Embryonic facial prominence (tissue), 1 donor: ENCODE data around the gene CAPN5.
"Not testable (repeated sequence)": the region's sequence is repeated elsewhere in the genome, so short reads cannot be mapped to it uniquely, and the experiment has no call there.

ENCODE experiments used
- DNase-seq: peaks from one replicate; pipeline ENCODE4 v3.0.0-alpha.2; 2016; ENCODE audit errors: extremely low spot score

CAPN5 gene

DNA sequence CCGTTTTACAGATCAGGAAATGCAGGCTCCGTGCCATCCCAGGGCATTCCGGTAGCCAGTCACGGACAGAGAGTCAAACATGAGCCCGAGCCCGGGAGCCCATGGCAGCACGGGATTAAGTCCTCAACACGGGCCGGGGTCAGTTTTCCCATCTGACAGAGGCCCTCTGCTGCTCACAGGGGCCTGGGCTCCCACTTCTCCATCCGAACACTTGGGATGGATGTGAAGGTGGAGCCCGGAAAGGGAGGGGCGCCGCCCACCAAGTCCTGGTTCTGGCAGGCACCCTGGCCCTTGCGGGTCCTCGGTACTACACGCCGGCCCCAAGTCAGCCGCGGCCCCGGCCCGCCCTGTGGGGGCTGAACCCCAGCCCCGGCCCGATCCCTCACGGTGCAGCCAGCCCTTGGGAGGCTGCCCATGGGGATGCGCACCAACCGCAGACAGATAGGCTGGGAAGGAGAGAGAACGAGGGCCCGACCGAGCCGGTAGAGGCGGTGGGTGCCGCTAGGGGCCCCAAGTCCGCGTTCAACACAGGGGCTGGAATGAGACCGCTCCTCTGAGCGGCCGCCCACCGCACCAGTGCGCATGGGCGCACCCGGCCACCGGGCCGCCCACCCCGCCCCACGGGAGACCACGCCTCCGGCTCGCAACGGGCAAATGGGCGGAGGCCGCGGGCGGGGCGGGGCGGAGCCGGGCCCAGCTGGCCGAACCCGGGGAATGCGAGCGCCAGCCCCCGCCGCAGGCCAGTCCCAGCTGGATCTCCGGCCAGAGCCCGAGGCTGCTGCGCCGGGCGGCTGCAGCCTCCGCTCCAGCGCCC lies at the start of gene CAPN5:
TSS of gene CAPN5 (plus strand) at position 743 of the 814 bp plus-strand sequence. CDS start 17,916 bp downstream, outside the sequence.
- peak; percentile 76 for DNase-seq

GRCh38 chr11:77018396-77018924 lies 48.3 kb upstream of the CAPN5 start:
- DNase-seq = not testable (repeated sequence)

DNA sequence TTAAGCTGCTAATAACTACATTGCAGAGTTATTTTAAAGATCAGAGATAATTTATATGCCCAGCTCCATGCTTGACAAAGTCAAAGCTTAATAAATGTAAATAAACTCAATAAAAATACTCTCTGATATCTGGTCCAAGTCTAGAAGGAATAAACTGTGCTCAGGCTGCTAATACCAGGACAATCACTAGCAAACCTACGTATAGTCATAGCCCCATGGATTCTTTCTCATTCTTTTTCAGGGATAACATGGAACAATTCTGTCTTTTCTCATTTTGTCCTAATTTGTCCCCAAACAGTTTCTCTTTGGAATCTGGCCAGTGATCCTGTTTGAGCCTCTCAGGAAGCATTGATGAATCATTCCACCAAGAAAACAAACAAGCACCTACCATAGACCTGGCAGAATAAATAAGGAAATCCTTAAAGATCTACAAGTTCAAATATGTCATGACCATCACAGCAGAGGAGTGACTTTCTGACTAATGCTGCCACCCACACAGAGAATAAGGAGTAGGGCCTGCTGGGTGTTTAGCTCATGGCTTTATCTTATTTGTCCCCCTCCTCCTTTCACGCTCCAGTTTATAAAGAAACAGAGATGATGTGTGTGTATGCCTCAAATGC lies 46.7 kb upstream of the CAPN5 start:
- no peak for DNase-seq

GRCh38 chr11:77020734-77021133 lies 46.0 kb upstream of the CAPN5 start:
- DNase-seq = no peak

- DNase-seq = no peak
Measured at GRCh38 chr11:77024745-77025144, 42.0 kb upstream of the CAPN5 start.

DNA sequence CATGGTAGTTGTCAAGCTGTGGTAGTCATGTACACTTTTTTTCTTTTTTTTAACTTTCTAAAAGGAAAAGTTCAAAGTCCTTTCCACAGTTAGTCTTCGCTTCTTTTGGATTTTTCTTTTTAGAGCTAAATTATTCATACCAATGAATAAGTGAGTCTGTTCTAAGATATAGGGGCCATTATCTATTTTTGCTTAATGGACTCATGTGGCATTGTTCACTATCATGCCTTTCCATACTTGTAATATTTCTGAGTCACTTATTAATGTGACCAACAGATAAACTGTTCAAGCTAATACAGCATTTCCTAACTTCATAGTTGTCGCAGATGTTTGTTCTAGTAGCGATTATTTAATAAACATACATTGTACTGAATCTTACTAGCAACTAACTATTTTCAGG lies 40.5 kb upstream of the CAPN5 start:
- DNase-seq = no peak

GRCh38 chr11:77026743-77027142 lies 40.0 kb upstream of the CAPN5 start:
- DNase-seq = no peak

- no peak for DNase-seq
Measured at GRCh38 chr11:77027275-77027674, 39.5 kb upstream of the CAPN5 start.

GRCh38 chr11:77029829-77030228 lies 36.9 kb upstream of the CAPN5 start:
- DNase-seq = no peak

GRCh38 chr11:77030834-77031414 lies 35.8 kb upstream of the CAPN5 start:
- no peak for DNase-seq

GRCh38 chr11:77031599-77031998 lies 35.2 kb upstream of the CAPN5 start:
- no peak for DNase-seq

- DNase-seq = no peak
Measured at GRCh38 chr11:77035039-77035438, 31.7 kb upstream of the CAPN5 start.

- DNase-seq = no peak
Measured at GRCh38 chr11:77035580-77035979, 31.2 kb upstream of the CAPN5 start.

GRCh38 chr11:77036398-77036797 lies 30.4 kb upstream of the CAPN5 start:
- no peak for DNase-seq

DNA sequence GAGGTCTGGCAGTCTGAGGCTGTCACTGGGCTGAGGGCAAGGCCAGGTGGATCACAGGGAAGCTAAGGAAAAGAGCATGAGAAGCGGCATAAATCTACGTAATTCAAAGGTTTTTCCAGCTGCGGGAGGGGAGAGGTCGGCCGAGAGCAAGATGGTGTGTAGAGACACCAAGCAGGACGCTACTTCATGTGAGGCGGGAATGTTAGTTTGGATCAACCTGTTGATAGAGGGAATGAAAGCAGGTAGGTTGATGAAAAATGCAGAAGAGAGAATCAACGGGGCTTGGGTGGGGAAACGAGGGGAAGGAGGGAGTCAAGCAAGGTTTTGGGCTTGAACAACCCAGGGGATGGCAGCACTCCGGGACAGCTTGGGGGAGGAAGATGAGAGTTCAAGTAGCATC lies 29.7 kb upstream of the CAPN5 start:
- DNase-seq = no peak

DNA sequence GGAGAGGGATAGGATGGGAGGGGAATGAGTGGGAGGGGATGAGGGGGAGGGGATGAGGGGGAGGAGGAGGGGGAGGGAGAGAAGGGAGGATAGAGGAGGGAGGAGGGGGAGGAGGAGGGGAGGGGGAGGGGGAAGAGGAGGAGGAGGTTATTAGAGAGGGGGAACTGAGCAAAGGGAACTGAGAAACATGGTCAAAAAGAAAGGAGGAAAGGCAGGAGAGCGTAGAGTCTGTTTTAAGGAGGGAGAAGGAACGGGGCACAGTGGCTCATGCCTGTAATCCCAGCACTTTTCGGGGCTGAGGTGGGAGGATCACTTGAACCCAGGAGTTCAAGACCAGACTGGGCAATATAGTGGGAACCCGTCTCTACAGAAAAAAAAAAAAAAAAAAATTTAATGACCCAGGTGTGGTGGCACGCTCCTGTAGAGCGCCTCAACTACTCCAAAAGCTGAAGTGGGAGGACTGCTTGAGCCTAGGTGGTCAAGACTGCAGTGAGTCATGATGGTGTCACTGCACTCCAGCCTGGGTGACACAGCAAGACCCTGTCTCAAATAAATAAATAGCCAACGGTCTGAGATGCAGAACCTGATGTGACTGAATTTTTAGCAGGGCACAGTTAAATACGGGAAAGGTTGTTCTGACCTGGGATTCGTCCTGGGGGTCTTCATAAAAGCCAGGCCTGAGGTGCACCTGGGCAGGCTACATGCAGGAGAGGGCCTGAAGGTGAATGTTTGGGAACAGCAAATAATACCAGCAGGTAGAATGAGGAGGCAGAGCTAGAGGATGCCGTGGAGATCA lies 28.5 kb upstream of the CAPN5 start:
- DNase-seq = no peak

- no peak for DNase-seq
Measured at GRCh38 chr11:77038825-77039326, 27.9 kb upstream of the CAPN5 start.

- DNase-seq = no peak
Measured at GRCh38 chr11:77039491-77040400, 27.0 kb upstream of the CAPN5 start.

DNA sequence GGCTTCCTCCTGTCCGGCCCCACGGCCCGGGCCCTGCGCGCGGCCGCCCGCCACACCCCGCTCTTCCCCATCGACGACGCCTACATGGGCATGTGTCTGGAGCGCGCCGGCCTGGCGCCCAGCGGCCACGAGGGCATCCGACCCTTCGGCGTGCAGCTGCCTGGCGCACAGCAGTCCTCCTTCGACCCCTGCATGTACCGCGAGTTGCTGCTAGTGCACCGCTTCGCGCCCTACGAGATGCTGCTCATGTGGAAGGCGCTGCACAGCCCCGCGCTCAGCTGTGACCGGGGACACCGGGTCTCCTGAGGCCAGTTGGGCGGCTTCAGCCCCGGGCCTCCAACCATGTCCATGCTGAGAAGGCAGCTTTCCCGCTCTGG lies 26.4 kb upstream of the CAPN5 start:
- no peak for DNase-seq

DNA sequence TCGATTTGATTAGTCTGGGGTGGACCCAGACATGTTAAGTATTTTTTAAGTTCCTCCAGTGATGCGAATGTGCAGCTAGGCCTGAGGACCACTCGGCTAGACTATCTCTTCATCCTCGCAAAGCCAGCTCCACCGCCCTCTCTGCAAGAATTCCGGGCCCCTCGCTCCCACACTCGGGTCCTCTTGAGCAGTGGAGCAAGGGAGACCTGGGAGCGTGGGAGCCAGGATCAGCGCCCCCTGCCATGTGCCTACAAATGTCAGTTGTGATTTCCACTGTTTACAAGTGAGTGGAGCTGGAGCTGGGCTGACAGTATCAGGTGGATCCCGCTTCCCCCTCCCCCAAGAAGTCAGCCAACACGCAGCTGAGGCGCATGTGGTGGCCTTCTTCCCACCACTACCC lies 25.9 kb upstream of the CAPN5 start:
- DNase-seq = no peak
